Activated CD8-positive, alpha-beta memory T cell treated with anti-CD3 and anti-CD28 coated beads, Interleukin-2, amount 10 ng/mL, durations not matched to agents 7 days and 5 days (primary cell): ENCODE data around the gene IGDCC3. TPM values are rescaled to one million over a fixed set of nuclear protein-coding genes. Genes with fewer than 3 reads are reported as not detected.

Source experiments
- ATAC-seq: fragments of 150-1000 bp; cut with Tn5 transposase; one replicate; pipeline ENCODE4 v1.10.0; 2021; ENCODE audit warnings: moderate library complexity
- CTCF ChIA-PET: fragments of 350-600 bp; sonication (Branson Sonifier 250); formaldehyde crosslinking; loops from one replicate; lab custom pipeline; 2021; ENCODE audit warnings: antibody characterized with exemption; lab: Charles Lee
- DNase-seq: peaks from one replicate; pipeline ENCODE4 v3.0.0-alpha.2; 2020
- H3K27ac Mint-ChIP-seq: one replicate; pipeline ENCODE4 v1.8.0; 2021; ENCODE audit warnings: mild to moderate bottlenecking, mixed read lengths
- H3K27me3 Mint-ChIP-seq: one replicate; pipeline ENCODE4 v1.8.0; 2021; ENCODE audit warnings: mixed read lengths
- H3K36me3 Mint-ChIP-seq: one replicate; pipeline ENCODE4 v1.8.0; 2021; ENCODE audit warnings: mild to moderate bottlenecking, mixed read lengths
- H3K4me1 Mint-ChIP-seq: one replicate; pipeline ENCODE4 v1.8.0; 2021; ENCODE audit warnings: mixed read lengths
- H3K4me3 Mint-ChIP-seq: one replicate; pipeline ENCODE4 v1.8.0; 2021; ENCODE audit warnings: mild to moderate bottlenecking, moderate library complexity, mixed read lengths
- H3K9me3 Mint-ChIP-seq: one replicate; pipeline ENCODE4 v1.8.0; 2022; ENCODE audit warnings: low read depth, mixed read lengths
- total RNA-seq, 2 experiments: library from RNA; stranded (reverse); gene quantifications; one replicate each; pipeline ENCODE4 v1.2.3, GENCODE V29; 2021

Gene IGDCC3
- total RNA-seq, 2 experiments from 2014 or later = not detected

GRCh38 chr15:65338823-65339222 lies 39.0 kb downstream of the IGDCC3 start:
- Mint-ChIP-seq H3K36me3 (no peaks in the 10 kb centered on the region), H3K4me3 (no peak overlapping the region), H3K27me3 (peaks cover 17% of the 10 kb centered on the region), H3K27ac (no peak overlapping the region), H3K9me3 (no peaks in the 10 kb centered on the region), H3K4me1 (peaks cover 4% of the 10 kb centered on the region)
- DNase-seq = no peak
- CTCF ChIA-PET = interaction anchor here (1.0 to 2.0 kb wide), 2 partner anchors 18 to 47 kb away, joined by 4 to 6 read pairs; no protein-coding TSS in a partner anchor
- ATAC-seq = no peak

DNA sequence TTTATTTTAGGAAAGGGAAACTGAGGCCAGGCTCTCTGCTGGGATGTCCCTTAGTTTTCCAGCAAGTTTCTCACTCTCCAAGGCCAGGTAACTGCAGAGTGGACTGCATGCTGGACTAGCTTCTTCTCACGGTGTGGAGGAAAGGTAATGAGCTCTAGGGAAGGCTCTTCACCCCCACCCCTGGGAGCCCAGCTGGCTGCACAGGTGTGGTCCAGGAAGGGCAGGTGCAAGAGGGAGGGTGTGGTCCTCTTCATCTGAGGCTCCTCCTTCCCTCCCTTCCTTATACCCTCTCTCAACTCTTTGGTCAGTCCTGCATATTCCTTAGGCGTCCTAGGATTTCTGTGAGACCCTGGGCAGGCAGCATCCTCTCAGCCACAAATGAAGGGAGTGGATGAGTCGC lies 39.4 kb downstream of the IGDCC3 start:
- ATAC-seq = no peak
- Mint-ChIP-seq H3K4me3 (no peak overlapping the region), H3K27me3 (peaks cover 17% of the 10 kb centered on the region), H3K27ac (no peak overlapping the region), H3K36me3 (no peaks in the 10 kb centered on the region), H3K4me1 (peaks cover 4% of the 10 kb centered on the region), H3K9me3 (no peaks in the 10 kb centered on the region)
- CTCF ChIA-PET = interaction anchor here (1.0 to 2.0 kb wide), 2 partner anchors 18 to 47 kb away, joined by 4 to 6 read pairs; no protein-coding TSS in a partner anchor
- no peak for DNase-seq

GRCh38 chr15:65337436-65338070 lies 40.2 kb downstream of the IGDCC3 start:
- no peak for DNase-seq
- Mint-ChIP-seq H3K27me3 (peaks cover 13% of the 10 kb centered on the region), H3K9me3 (no peaks in the 10 kb centered on the region), H3K4me3 (no peak overlapping the region), H3K36me3 (no peaks in the 10 kb centered on the region), H3K27ac (no peak overlapping the region), H3K4me1 (peaks cover 4% of the 10 kb centered on the region)
- ATAC-seq = no peak
- CTCF ChIA-PET = interaction anchor here (1.0 to 2.0 kb wide), 2 partner anchors 17 to 48 kb away, joined by 4 to 6 read pairs; no protein-coding TSS in a partner anchor

DNA sequence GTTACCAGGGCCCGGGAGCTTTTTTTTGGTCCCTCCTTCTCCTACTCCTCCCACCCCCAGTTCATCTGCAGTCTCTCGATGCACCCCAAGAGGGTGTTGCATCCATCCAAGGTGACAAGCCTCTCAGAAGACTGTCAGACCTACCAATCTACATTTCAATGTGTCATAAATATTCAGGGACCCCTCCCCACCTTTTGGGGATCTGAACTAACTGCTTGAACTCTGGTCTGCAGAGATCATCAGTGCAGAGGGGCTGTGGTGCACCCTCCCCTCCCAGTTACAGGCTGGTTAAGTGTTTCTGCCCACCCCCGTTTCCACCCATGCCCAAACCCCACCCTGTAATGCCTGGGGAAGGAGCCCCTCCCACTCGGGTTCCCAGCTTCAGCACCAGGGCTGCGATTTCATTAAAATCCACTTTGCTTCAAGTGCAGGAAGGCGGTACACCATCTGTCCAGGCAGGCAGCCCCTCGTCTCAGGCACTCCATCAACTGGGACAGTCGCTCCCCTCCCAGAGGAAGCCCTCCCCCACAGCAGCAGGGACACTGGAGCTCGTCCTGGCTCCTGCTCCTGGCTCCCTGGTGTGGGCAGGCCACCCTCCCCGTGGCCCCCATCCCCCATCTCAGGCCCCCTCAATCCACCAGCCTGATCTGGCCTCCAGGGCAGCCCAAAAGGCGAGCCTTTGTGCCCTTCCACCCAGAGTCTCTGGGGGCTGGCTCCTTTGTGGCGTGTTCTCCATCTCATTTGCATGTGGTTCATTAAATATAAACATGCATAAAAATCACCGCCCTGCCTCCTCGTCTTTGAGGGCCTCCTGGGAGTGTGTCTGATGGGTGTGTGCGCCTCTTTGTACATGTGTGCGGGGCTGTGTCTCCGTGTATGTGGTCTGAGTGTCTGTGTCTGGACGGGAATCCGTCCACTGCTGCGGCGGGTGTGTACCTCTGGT lies 41.0 kb downstream of the IGDCC3 start:
- no peak overlapping the region for H3K27ac Mint-ChIP-seq
- ATAC-seq = no peak
- H3K27me3 Mint-ChIP-seq = peaks cover 13% of the 10 kb centered on the region
- no peak overlapping the region for H3K4me3 Mint-ChIP-seq
- CTCF ChIA-PET = no interaction called here
- H3K4me1 Mint-ChIP-seq = peaks cover 4% of the 10 kb centered on the region
- no peaks in the 10 kb centered on the region for H3K9me3 Mint-ChIP-seq
- DNase-seq = no peak
- no peaks in the 10 kb centered on the region for H3K36me3 Mint-ChIP-seq

DNA sequence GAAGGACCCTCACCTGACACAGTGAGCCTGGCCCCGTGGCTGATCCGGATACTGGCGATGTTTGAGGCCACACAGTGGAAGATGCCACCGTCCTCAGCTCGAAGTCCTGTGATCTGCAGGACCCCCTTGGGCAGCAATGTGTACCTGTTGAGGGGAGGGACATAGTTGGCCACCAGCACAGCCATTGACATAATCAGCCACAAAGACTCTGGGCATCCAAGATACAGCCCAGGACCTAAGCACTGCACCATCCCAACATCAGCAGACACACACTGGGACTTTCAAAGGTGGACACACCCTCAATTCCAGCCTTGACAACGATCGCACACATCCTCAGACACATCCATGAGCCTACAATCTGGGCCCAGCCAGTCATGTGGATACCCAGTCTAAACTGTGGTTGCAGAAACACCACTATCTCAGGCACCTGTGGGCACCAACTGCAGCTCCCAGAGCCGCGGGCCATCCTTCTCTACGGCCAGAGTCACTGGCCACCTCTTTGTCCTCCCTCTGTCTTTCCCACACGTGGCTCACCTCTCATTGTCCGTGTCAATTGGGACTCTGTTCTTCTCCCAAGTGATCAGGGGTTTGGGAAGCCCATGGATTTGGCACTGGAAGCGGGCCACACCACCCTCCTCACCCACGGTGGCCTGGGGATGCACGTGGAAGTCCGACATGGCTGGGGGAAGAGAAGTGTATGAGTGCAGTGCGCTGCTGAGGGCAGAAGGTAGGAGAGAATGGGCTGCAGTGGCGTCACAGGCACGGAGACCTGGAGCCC lies 42.3 kb downstream of the IGDCC3 start:
- Mint-ChIP-seq H3K9me3 (no peaks in the 10 kb centered on the region), H3K36me3 (no peaks in the 10 kb centered on the region), H3K27ac (no peak overlapping the region), H3K4me1 (peaks cover 4% of the 10 kb centered on the region), H3K27me3 (peaks cover 6% of the 10 kb centered on the region), H3K4me3 (no peak overlapping the region)
- ATAC-seq = no peak
- no peak for DNase-seq
- CTCF ChIA-PET = no interaction called here

GRCh38 chr15:65334586-65335231 lies 43.1 kb downstream of the IGDCC3 start:
- ATAC-seq (no peak), DNase-seq (no peak)
- Mint-ChIP-seq H3K27me3 (peaks cover 3% of the 10 kb centered on the region), H3K4me3 (no peak overlapping the region), H3K36me3 (no peaks in the 10 kb centered on the region), H3K4me1 (peaks cover 2% of the 10 kb centered on the region), H3K27ac (no peak overlapping the region), H3K9me3 (no peaks in the 10 kb centered on the region)
- CTCF ChIA-PET = no interaction called here

GRCh38 chr15:65333856-65334255 lies 43.9 kb downstream of the IGDCC3 start:
- H3K9me3 Mint-ChIP-seq = no peaks in the 10 kb centered on the region
- peaks cover 3% of the 10 kb centered on the region for H3K27me3 Mint-ChIP-seq
- DNase-seq (no peak), ATAC-seq (no peak)
- no peaks in the 10 kb centered on the region for H3K4me1 Mint-ChIP-seq
- H3K27ac Mint-ChIP-seq = no peak overlapping the region
- no peak overlapping the region for H3K4me3 Mint-ChIP-seq
- CTCF ChIA-PET = no interaction called here
- H3K36me3 Mint-ChIP-seq = no peaks in the 10 kb centered on the region

DNA sequence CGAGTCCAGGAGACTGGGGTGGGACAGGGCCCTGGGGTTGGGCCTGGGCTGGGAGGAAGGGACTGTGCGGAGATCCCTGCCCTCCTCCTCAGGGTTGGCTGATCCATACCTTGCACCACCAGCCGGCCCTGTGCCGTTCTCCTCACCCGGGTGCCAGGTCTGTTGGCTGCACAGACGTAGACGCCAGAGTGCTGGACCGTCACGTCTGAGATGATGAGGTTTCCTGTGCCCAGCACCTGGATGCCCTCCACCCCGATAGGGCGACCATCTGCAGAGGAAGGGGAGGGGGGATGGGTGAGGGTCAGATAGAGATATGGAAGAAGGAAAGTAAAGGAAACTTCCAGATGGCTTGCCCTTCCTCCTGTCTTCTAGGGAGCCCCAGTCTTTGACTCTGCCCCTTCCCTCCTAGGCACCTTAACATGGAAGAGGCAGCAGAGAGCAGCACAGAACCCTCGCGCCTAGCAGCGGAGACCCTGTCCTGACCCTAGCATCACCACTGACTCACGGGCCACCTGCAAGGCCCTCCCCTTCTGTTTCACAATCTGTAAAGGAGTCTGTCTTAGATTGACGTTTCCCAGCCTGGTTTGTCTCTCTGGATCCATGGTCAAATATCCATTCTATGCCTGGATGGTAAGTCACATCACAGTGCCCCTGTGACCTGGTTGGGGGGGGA lies 44.5 kb downstream of the IGDCC3 start:
- Mint-ChIP-seq H3K4me3 (no peak overlapping the region), H3K36me3 (no peaks in the 10 kb centered on the region), H3K27ac (no peak overlapping the region), H3K9me3 (no peaks in the 10 kb centered on the region), H3K27me3 (no peaks in the 10 kb centered on the region), H3K4me1 (no peaks in the 10 kb centered on the region)
- ATAC-seq (no peak), DNase-seq (no peak)
- CTCF ChIA-PET = no interaction called here

- CTCF ChIA-PET = interaction anchor here (1.8 kb wide), 1 partner anchor 61 kb away, joined by 3 read pairs; no protein-coding TSS in a partner anchor
- H3K36me3 Mint-ChIP-seq = no peaks in the 10 kb centered on the region
- H3K4me1 Mint-ChIP-seq = no peaks in the 10 kb centered on the region
- DNase-seq (no peak), ATAC-seq (no peak)
- no peak overlapping the region for H3K27ac Mint-ChIP-seq
- no peak overlapping the region for H3K4me3 Mint-ChIP-seq
- peaks cover 4% of the 10 kb centered on the region for H3K27me3 Mint-ChIP-seq
- H3K9me3 Mint-ChIP-seq = no peaks in the 10 kb centered on the region
Observed at GRCh38 chr15:65332391-65333147, 45.2 kb downstream of the IGDCC3 start.

GRCh38 chr15:65331811-65332210 lies 46.0 kb downstream of the IGDCC3 start:
- no peak overlapping the region for H3K4me3 Mint-ChIP-seq
- no peaks in the 10 kb centered on the region for H3K36me3 Mint-ChIP-seq
- no peak for DNase-seq
- H3K27me3 Mint-ChIP-seq = peaks cover 4% of the 10 kb centered on the region
- ATAC-seq = no peak
- no peaks in the 10 kb centered on the region for H3K9me3 Mint-ChIP-seq
- no peaks in the 10 kb centered on the region for H3K4me1 Mint-ChIP-seq
- CTCF ChIA-PET = interaction anchor here (1.8 kb wide), 1 partner anchor 60 kb away, joined by 3 read pairs; no protein-coding TSS in a partner anchor
- H3K27ac Mint-ChIP-seq = no peak overlapping the region

GRCh38 chr15:65330934-65331645 lies 46.7 kb downstream of the IGDCC3 start:
- Mint-ChIP-seq H3K27ac (no peak overlapping the region), H3K36me3 (no peaks in the 10 kb centered on the region), H3K4me1 (no peaks in the 10 kb centered on the region), H3K4me3 (no peak overlapping the region), H3K9me3 (no peaks in the 10 kb centered on the region), H3K27me3 (peaks cover 4% of the 10 kb centered on the region)
- no peak for DNase-seq
- CTCF ChIA-PET = interaction anchor here (1.6 to 1.8 kb wide), 2 partner anchors 54 to 60 kb away, joined by 3 to 4 read pairs; no protein-coding TSS in a partner anchor
- no peak for ATAC-seq
